SK-N-SH (cell line): ENCODE results near the gene SRD5A2. TPM values are rescaled to one million over a fixed set of nuclear protein-coding genes. Genes with fewer than 3 reads are reported as not detected.

Source experiments
- CTCF ChIA-PET: fragments of 300-600, 350-600 bp; formaldehyde crosslinking; extraction: SDS; loops from one replicate; lab custom pipeline; 2021; lab: Yijun Ruan, JAX
- POLR2A ChIA-PET: fragments of 350-600 bp; sonication (Branson Sonifier 250); formaldehyde crosslinking; extraction: SDS; loops from one replicate; lab custom pipeline; 2020; ENCODE audit warnings: antibody characterized with exemption, inconsistent platforms; lab: Yijun Ruan, JAX
- DNase-seq: peaks from one replicate; pipeline ENCODE4 v3.0.0; 2012
- H2AFZ ChIP-seq: fragments of 200-600 bp; sonication (generic); 2 replicates; pipeline ENCODE4 v1.8.1; 2016; ENCODE audit warnings: antibody characterized with exemption, mild to moderate bottlenecking, low read depth
- H3F3A ChIP-seq: fragments of 200-600 bp; sonication (generic); replicated peaks from 2 replicates; pipeline ENCODE3; 2016; ENCODE audit warnings: antibody characterized with exemption, mild to moderate bottlenecking; ENCODE audit not compliant: insufficient read depth
- H3K27ac ChIP-seq, 2 experiments: fragments of 200-500 bp in 1 of 2; fragments of 200-600 bp in 1 of 2; sonication (Bioruptor generic) in 1 of 2; sonication (generic), shearing (Covaris generic) in 1 of 2; 2 replicates each; pipeline versions ENCODE4 v1.5.1 to v1.6.1; 2014 to 2016; ENCODE audit warnings: low read depth in 2 of 2, inconsistent platforms in 1 of 2, low read length in 1 of 2, mild to moderate bottlenecking in 1 of 2, mixed read lengths in 1 of 2
- H3K27me3 ChIP-seq: fragments of 200-600 bp; sonication (generic), shearing (Covaris generic); 2 replicates; pipeline ENCODE4 v1.6.1; 2016; ENCODE audit warnings: mixed run types; ENCODE audit not compliant: insufficient read depth
- H3K36me3 ChIP-seq, 2 experiments: fragments of 200-500 bp in 1 of 2; fragments of 200-600 bp in 1 of 2; sonication (Bioruptor generic) in 1 of 2; sonication (generic) in 1 of 2; replicated peaks in 1 of 2; 2 replicates each; pipeline versions ENCODE3 to v1.5.1; 2014 to 2016; ENCODE audit warnings: low read length in 1 of 2, mild to moderate bottlenecking in 1 of 2; ENCODE audit not compliant: insufficient read depth in 2 of 2, control insufficient read depth in 1 of 2
- H3K4me1 ChIP-seq, 2 experiments: fragments of 200-500 bp in 1 of 2; fragments of 200-600 bp in 1 of 2; sonication (Bioruptor generic) in 1 of 2; sonication (generic), shearing (Covaris generic) in 1 of 2; 2 replicates each; pipeline versions ENCODE4 v1.5.1 to v1.6.1; 2014 to 2016; ENCODE audit warnings: low read depth in 1 of 2, low read length in 1 of 2, mixed run types in 1 of 2; ENCODE audit not compliant: insufficient read depth in 2 of 2, control insufficient read depth in 1 of 2
- H3K4me2 ChIP-seq: fragments of 200-600 bp; sonication (generic), shearing (Covaris generic); 2 replicates; pipeline ENCODE4 v1.6.1; 2017; ENCODE audit warnings: mixed run types
- H3K4me3 ChIP-seq, 2 experiments: fragments of 200-500 bp in 1 of 2; fragments of 200-600 bp in 1 of 2; sonication (Bioruptor generic) in 1 of 2; sonication (generic), shearing (Covaris generic) in 1 of 2; 2 replicates each; pipeline versions ENCODE4 v1.5.1 to v1.8.1; 2014 to 2016; ENCODE audit warnings: low read depth in 2 of 2, inconsistent platforms in 1 of 2, low read length in 1 of 2, mild to moderate bottlenecking in 1 of 2, mixed read lengths in 1 of 2, moderate library complexity in 1 of 2
- H3K79me2 ChIP-seq: fragments of 200-600 bp; sonication (generic); 2 replicates; pipeline ENCODE4 v1.8.1; 2017; ENCODE audit warnings: mild to moderate bottlenecking; ENCODE audit not compliant: insufficient read depth
- H3K9ac ChIP-seq: fragments of 200-600 bp; sonication (generic); 2 replicates; pipeline ENCODE4 v1.6.1; 2017; ENCODE audit warnings: mixed run types
- H3K9me2 ChIP-seq: fragments of 200-600 bp; sonication (generic); 2 replicates; pipeline ENCODE4 v1.6.1; 2017; ENCODE audit warnings: mixed run types
- H3K9me3 ChIP-seq: fragments of 200-600 bp; sonication (generic); 2 replicates; pipeline ENCODE4 v1.6.1; 2017; ENCODE audit warnings: mixed run types, mild to moderate bottlenecking, moderate library complexity
- H4K20me1 ChIP-seq: fragments of 200-600 bp; sonication (generic); 2 replicates; pipeline ENCODE4 v1.6.1; 2017; ENCODE audit warnings: mild to moderate bottlenecking, mixed run types; ENCODE audit not compliant: insufficient read depth
- ELF1 ChIP-seq: IDR thresholded peaks from 2 replicates; pipeline ENCODE4 v1.4.0; 2012
- FOXM1 ChIP-seq: IDR thresholded peaks from 2 replicates; pipeline ENCODE4 v1.4.0; 2012; ENCODE audit warnings: low read depth, mild to moderate bottlenecking
- GATA2 ChIP-seq: sonication (generic); formaldehyde crosslinking; IDR thresholded peaks from 2 replicates; pipeline ENCODE4 v1.5.0; 2020; ENCODE audit warnings: mild to moderate bottlenecking, missing genetic modification reagents
- IRF3 ChIP-seq: fragments of 150-350 bp; IDR thresholded peaks from 2 replicates; pipeline ENCODE4 v1.6.1; 2016; ENCODE audit warnings: mild to moderate bottlenecking, low read depth, low read length
- MXI1 ChIP-seq: IDR thresholded peaks from 2 replicates; pipeline ENCODE4 v1.6.1; 2012; ENCODE audit warnings: mild to moderate bottlenecking, low read depth, low read length, improper control_type of control experiment
- NFIC ChIP-seq: IDR thresholded peaks from 2 replicates; pipeline ENCODE4 v1.4.0; 2012; ENCODE audit warnings: borderline replicate concordance
- NRF1 ChIP-seq: IDR thresholded peaks from 2 replicates; pipeline ENCODE4 v1.6.1; 2012; ENCODE audit warnings: low read depth, mild to moderate bottlenecking, low read length
- POLR2AphosphoS5 ChIP-seq: IDR thresholded peaks from 2 replicates; pipeline ENCODE4 v1.6.1; 2012; ENCODE audit warnings: low read depth, low read length
- RAD21 ChIP-seq: IDR thresholded peaks from 2 replicates; pipeline ENCODE4 v1.6.1; 2012; ENCODE audit warnings: mild to moderate bottlenecking, low read length
- RCOR1 ChIP-seq: fragments of 150-350 bp; IDR thresholded peaks from 2 replicates; pipeline ENCODE4 v1.6.1; 2017; ENCODE audit warnings: antibody characterized with exemption, low read length
- SIN3A ChIP-seq: IDR thresholded peaks from 2 replicates; pipeline ENCODE4 v1.6.1; 2012; ENCODE audit warnings: low read depth, mild to moderate bottlenecking, low read length, moderate library complexity, borderline replicate concordance
- SMC3 ChIP-seq: IDR thresholded peaks from 2 replicates; pipeline ENCODE4 v1.6.1; 2012; ENCODE audit warnings: low read depth, low read length, improper control_type of control experiment
- TAF1 ChIP-seq: IDR thresholded peaks from 2 replicates; pipeline ENCODE4 v1.6.1; 2012; ENCODE audit warnings: low read depth, mild to moderate bottlenecking, low read length, moderate library complexity, borderline replicate concordance
- TEAD4 ChIP-seq: IDR thresholded peaks from 2 replicates; pipeline ENCODE4 v1.4.0; 2012; ENCODE audit warnings: mild to moderate bottlenecking, borderline replicate concordance; ENCODE audit not compliant: insufficient read depth
- USF2 ChIP-seq: fragments of 150-350 bp; IDR thresholded peaks from 2 replicates; pipeline ENCODE4 v1.6.1; 2017; ENCODE audit warnings: antibody characterized with exemption, low read length, low read depth, borderline replicate concordance
- polyA plus RNA-seq, 3 experiments: library from polyadenylated mRNA; depleted of rRNA; stranded (reverse); fragments of >200 nt; gene quantifications; 2 replicates each; pipeline ENCODE4 v1.2.3, GENCODE V29; 2012
- TF ChIP-seq, protein P1 (sequence below): IDR thresholded peaks from 2 replicates; pipeline ENCODE4; 2012
- TF ChIP-seq, protein P2 (sequence below): IDR thresholded peaks from 2 replicates; pipeline ENCODE4 v1.4.0; 2012; ENCODE audit warnings: low read depth

SRD5A2 gene
- polyA plus RNA-seq, 1 of the 3 experiments (the other 2 are of a cell fraction), result not detected

GRCh38 chr2:31586230-31586629 lies 5.5 kb upstream of the SRD5A2 start:
- Histone ChIP-seq H3K4me1 (no peaks in the 10 kb centered on the region), H2AFZ (no peak overlapping the region), H3K9me3 (no peaks in the 10 kb centered on the region), H3K79me2 (no peaks in the 10 kb centered on the region), H3K4me3 (no peak overlapping the region), H4K20me1 (no peaks in the 10 kb centered on the region), H3K9ac (no peak overlapping the region), H3K9me2 (no peaks in the 10 kb centered on the region), H3K36me3 (no peaks in the 10 kb centered on the region), H3F3A (no peaks in the 10 kb centered on the region), H3K27ac (no peak overlapping the region), H3K4me2 (no peak overlapping the region), H3K27me3 (peaks cover 11% of the 10 kb centered on the region; the same call in 1 of the 2 replicates)
- TF ChIP-seq, protein P1, sequence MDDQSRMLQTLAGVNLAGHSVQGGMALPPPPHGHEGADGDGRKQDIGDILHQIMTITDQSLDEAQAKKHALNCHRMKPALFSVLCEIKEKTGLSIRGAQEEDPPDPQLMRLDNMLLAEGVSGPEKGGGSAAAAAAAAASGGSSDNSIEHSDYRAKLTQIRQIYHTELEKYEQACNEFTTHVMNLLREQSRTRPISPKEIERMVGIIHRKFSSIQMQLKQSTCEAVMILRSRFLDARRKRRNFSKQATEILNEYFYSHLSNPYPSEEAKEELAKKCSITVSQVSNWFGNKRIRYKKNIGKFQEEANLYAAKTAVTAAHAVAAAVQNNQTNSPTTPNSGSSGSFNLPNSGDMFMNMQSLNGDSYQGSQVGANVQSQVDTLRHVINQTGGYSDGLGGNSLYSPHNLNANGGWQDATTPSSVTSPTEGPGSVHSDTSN, result no peak
- TF ChIP-seq, protein P2, sequence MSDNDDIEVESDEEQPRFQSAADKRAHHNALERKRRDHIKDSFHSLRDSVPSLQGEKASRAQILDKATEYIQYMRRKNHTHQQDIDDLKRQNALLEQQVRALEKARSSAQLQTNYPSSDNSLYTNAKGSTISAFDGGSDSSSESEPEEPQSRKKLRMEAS, result no peak
- no peak for TF ChIP-seq RAD21
- TF ChIP-seq FOXM1, result no peak
- no peak for TF ChIP-seq SMC3
- no peak for TF ChIP-seq NRF1
- TF ChIP-seq NFIC, result no peak
- TF ChIP-seq ELF1, result no peak
- TF ChIP-seq MXI1, result no peak
- TF ChIP-seq IRF3, result no peak
- TF ChIP-seq TAF1, result no peak
- TF ChIP-seq USF2, result no peak
- TF ChIP-seq TEAD4, result no peak
- TF ChIP-seq POLR2AphosphoS5, result no peak
- TF ChIP-seq GATA2, result no peak
- no peak for TF ChIP-seq RCOR1
- no peak for TF ChIP-seq SIN3A
- DNase-seq, result no peak
- CTCF ChIA-PET, result no interaction called here
- POLR2A ChIA-PET, result no interaction called here
